Peyer's patch (tissue), 4 donors: Measurements from ENCODE around the gene PHLDB3. TPM values are rescaled to one million over a fixed set of nuclear protein-coding genes. Genes with fewer than 3 reads are reported as not detected.

Experiments
- DNase-seq, 3 donors: peaks; one replicate each; pipeline ENCODE4 v3.0.0-alpha.2; 2017 to 2019
- H3K27ac ChIP-seq, 4 donors: fragments of 200-600 bp; sonication (generic); one replicate each; pipeline ENCODE4 v1.5.1; 2016 to 2019
- H3K27me3 ChIP-seq, 2 donors: fragments of 200-600 bp; sonication (generic); one replicate each; pipeline ENCODE4 v1.5.1; 2019
- H3K36me3 ChIP-seq, 3 donors: fragments of 200-600 bp; sonication (generic); one replicate each; pipeline ENCODE4 v1.5.1; 2016 to 2019
- H3K4me1 ChIP-seq, 4 donors: fragments of 200-600 bp; sonication (generic); one replicate each; pipeline ENCODE4 v1.5.1; 2016 to 2019
- H3K4me3 ChIP-seq, 4 donors: fragments of 200-600 bp; sonication (generic); 1 replicate in 3 of 4; 2 replicates in 1 of 4; pipeline ENCODE4 v1.5.1; 2016 to 2019; ENCODE audit warnings: mild to moderate bottlenecking in 1 of 4
- H3K9me3 ChIP-seq, 4 donors: fragments of 200-600 bp; sonication (generic); one replicate each; pipeline ENCODE4 v1.5.1; 2016 to 2019; ENCODE audit warnings: mild to moderate bottlenecking in 1 of 4
- CTCF ChIP-seq, 6 experiments: fragments of 450-650 bp in 4 of 6; fragments of 200-600 bp in 2 of 6; sonication (generic) in 1 of 6; IDR thresholded peaks; one replicate each; pipeline ENCODE4 v1.5.1; 2017 to 2019; ENCODE audit warnings: antibody characterized with exemption in 6 of 6, mild to moderate bottlenecking in 3 of 6, moderate library complexity in 1 of 6
- POLR2A ChIP-seq, 2 donors: fragments of 450-650 bp; IDR thresholded peaks; one replicate each; pipeline ENCODE4 v1.5.1; 2017; ENCODE audit warnings: antibody characterized with exemption in 2 of 2, mild to moderate bottlenecking in 2 of 2, moderate library complexity in 2 of 2
- total RNA-seq, 4 donors: library from RNA; depleted of rRNA; stranded (reverse); fragments of >200 nt; gene quantifications; one replicate each; pipeline ENCODE4 v1.1.0, GENCODE V29; 2016

PHLDB3 gene
- total RNA-seq, 4 donors from 2014 or later: 13.0 to 23.4 (median 18.0) TPM

- no peak for DNase-seq
- H3K4me1 ChIP-seq: peaks cover 0 to 28% (median 5%) of the 10 kb centered on the region in 4 donors
- H3K4me3 ChIP-seq: no peak overlapping the region
- H3K27ac ChIP-seq: no peak overlapping the region
- no peaks in the 10 kb centered on the region for H3K9me3 ChIP-seq
- peaks cover 0 to 40% (median 0%) of the 10 kb centered on the region in 3 donors for H3K36me3 ChIP-seq
- TF ChIP-seq POLR2A (IDR thresholded peaks at IDR 0.05) (no peak), CTCF (IDR thresholded peaks at IDR 0.05) (no peak)
- H3K27me3 ChIP-seq: no peaks in the 10 kb centered on the region
These were observed 2.1 kb upstream of the PHLDB3 start for GRCh38 chr19:43506629-43507028.

- no peaks in the 10 kb centered on the region for H3K9me3 ChIP-seq
- H3K4me1 ChIP-seq: peaks cover 0 to 29% (median 5%) of the 10 kb centered on the region in 4 donors
- H3K4me3 ChIP-seq: no peak overlapping the region
- peaks cover 0 to 37% (median 0%) of the 10 kb centered on the region in 3 donors for H3K36me3 ChIP-seq
- TF ChIP-seq POLR2A (IDR thresholded peaks at IDR 0.05) (no peak), CTCF (IDR thresholded peaks at IDR 0.05) (no peak)
- H3K27ac ChIP-seq: no peak overlapping the region
- H3K27me3 ChIP-seq: no peaks in the 10 kb centered on the region
- DNase-seq: no peak
These were observed 1.4 kb upstream of the PHLDB3 start for GRCh38 chr19:43505941-43506340.

GRCh38 chr19:43505186-43505456 is 575 bp upstream of the PHLDB3 start:
- Histone ChIP-seq H3K9me3 (no peaks in the 10 kb centered on the region), H3K36me3 (peaks cover 0 to 29% (median 0%) of the 10 kb centered on the region in 3 donors), H3K4me3 (peak overlapping the region in 2 of 4 donors; percentile 66 to 71), H3K4me1 (peaks cover 0 to 29% (median 5%) of the 10 kb centered on the region in 4 donors), H3K27ac (peak overlapping the region; percentile 82 to 88 (median 85)), H3K27me3 (no peaks in the 10 kb centered on the region)
- no peak for DNase-seq
- TF ChIP-seq CTCF (IDR thresholded peaks at IDR 0.05): no peak
- TF ChIP-seq POLR2A (IDR thresholded peaks at IDR 0.05): no peak

GRCh38 chr19:43503501-43504425 is 783 bp downstream of the PHLDB3 start:
- Histone ChIP-seq H3K4me3 (peak overlapping the region; percentile 66 to 72 (median 70)), H3K9me3 (no peaks in the 10 kb centered on the region), H3K27ac (peak overlapping the region; percentile 82 to 88 (median 85)), H3K27me3 (no peaks in the 10 kb centered on the region), H3K4me1 (peaks cover 0 to 37% (median 5%) of the 10 kb centered on the region in 4 donors), H3K36me3 (peaks cover 0 to 15% (median 0%) of the 10 kb centered on the region in 3 donors)
- peak; percentile 99 to 100 (median 100) for DNase-seq
- TF ChIP-seq CTCF (IDR thresholded peaks at IDR 0.05) (peak in 2 of 6 experiments; percentile 4 to 22), POLR2A (IDR thresholded peaks at IDR 0.05) (peak in 1 of 2 donors; percentile 25)

- Histone ChIP-seq H3K27ac (no peak overlapping the region), H3K4me1 (peaks cover 0 to 42% (median 5%) of the 10 kb centered on the region in 4 donors)
- DNase-seq: no peak
These were observed 2.0 kb downstream of the PHLDB3 start for GRCh38 chr19:43502419-43502976.

More at GRCh38 chr19:43502419-43502976, 2.0 kb downstream of the PHLDB3 start:
- Histone ChIP-seq H3K36me3 (peaks cover 0 to 11% (median 0%) of the 10 kb centered on the region in 3 donors), H3K4me3 (no peak overlapping the region), H3K9me3 (no peaks in the 10 kb centered on the region), H3K27me3 (no peaks in the 10 kb centered on the region)
- TF ChIP-seq POLR2A (IDR thresholded peaks at IDR 0.05): no peak
- TF ChIP-seq CTCF (IDR thresholded peaks at IDR 0.05): no peak
